GM13976 (cell line): Measurements from ENCODE around the gene DLL3.
"Not testable (repeated sequence)": the region's sequence is repeated elsewhere in the genome, so short reads cannot be mapped to it uniquely, and the experiment has no call there.

Experiments used
- DNase-seq: peaks from one replicate; pipeline ENCODE4 v3.0.0; 2012; ENCODE audit warnings: low spot score
- CTCF ChIP-seq: IDR thresholded peaks from 2 replicates; pipeline ENCODE4 v1.5.1; 2012; ENCODE audit warnings: borderline replicate concordance, mild to moderate bottlenecking; ENCODE audit not compliant: insufficient read depth; ENCODE audit errors: extremely low read depth, missing control alignments, control extremely low read depth
- in situ Hi-C: fragments of 300-500 bp; cut with MboI; formaldehyde crosslinking; loops from one replicate; pipeline ENCODE4 v1.12.0; 2022; ENCODE audit warnings: low sequenced_read_pairs, mixed read lengths, inconsistent platforms; ENCODE audit not compliant: unreplicated experiment

Gene DLL3

GRCh38 chr19:39475748-39476147 is 23.0 kb upstream of the DLL3 start:
- TF ChIP-seq CTCF = no peak

GRCh38 chr19:39479319-39479801 is 19.4 kb upstream of the DLL3 start:
- in situ Hi-C loops, DNase-seq: not testable (repeated sequence)

More at GRCh38 chr19:39475748-39476147, 23.0 kb upstream of the DLL3 start:
- in situ Hi-C loops = no loop called here
- no peak for DNase-seq

GRCh38 chr19:39479916-39480315 is 18.8 kb upstream of the DLL3 start:
- in situ Hi-C loops = no loop called here
- no peak for TF ChIP-seq CTCF
- DNase-seq = no peak

- TF ChIP-seq CTCF = peak; percentile 7
- peak; percentile 96 for DNase-seq
- in situ Hi-C loops = no loop called here
Measured at GRCh38 chr19:39480337-39481228, 18.2 kb upstream of the DLL3 start, which contains the start of gene TIMM50. TIMM50 (plus strand) TSS chr19:39480838; CDS start chr19:39480854, 16 bp downstream.

GRCh38 chr19:39481229-39481545 is 17.6 kb upstream of the DLL3 start:
- TF ChIP-seq CTCF = no peak
- DNase-seq = no peak
- in situ Hi-C loops = no loop called here

GRCh38 chr19:39481676-39482075 is 17.1 kb upstream of the DLL3 start:
- no peak for TF ChIP-seq CTCF
- in situ Hi-C loops = no loop called here
- DNase-seq = no peak

GRCh38 chr19:39483141-39483540 is 15.6 kb upstream of the DLL3 start:
- DNase-seq = no peak
- TF ChIP-seq CTCF = no peak
- in situ Hi-C loops = no loop called here
